PFSK-1 (cell line): Measurements from ENCODE around the gene SEC24D.

Experiments
- POLR2AphosphoS5 ChIP-seq: IDR thresholded peaks from 2 replicates; pipeline ENCODE4 v1.6.1; 2012; ENCODE audit warnings: low read depth, mild to moderate bottlenecking, control low read depth, low read length, moderate library complexity
- TAF1 ChIP-seq: IDR thresholded peaks from 2 replicates; pipeline ENCODE4 v1.6.1; 2012; ENCODE audit warnings: low read length, control low read depth, borderline replicate concordance; ENCODE audit not compliant: insufficient read depth

- TF ChIP-seq POLR2AphosphoS5 (peak; percentile 2; the same call in 1 of the 2 replicates), TAF1 (no peak)
Measured at GRCh38 chr4:118836301-118837120, 585 bp upstream of the SEC24D start.
